Neural progenitor cell (in vitro differentiated cells): ENCODE data around the gene CCDC102B.

Experiments
- EZH2phosphoT487 ChIP-seq: fragments of 200-600 bp; sonication (generic); IDR thresholded peaks from 2 replicates; pipeline ENCODE4 v1.6.1; 2017; ENCODE audit warnings: antibody characterized with exemption
- TF ChIP-seq, protein P1 (sequence below): fragments of 200-600 bp; sonication (generic); IDR thresholded peaks from 2 replicates; pipeline ENCODE4 v1.5.1; 2017; ENCODE audit warnings: antibody characterized with exemption, mild to moderate bottlenecking

GRCh38 chr18:69000366-69000765 lies 202.5 kb downstream of the CCDC102B start:
- TF ChIP-seq, protein P1, sequence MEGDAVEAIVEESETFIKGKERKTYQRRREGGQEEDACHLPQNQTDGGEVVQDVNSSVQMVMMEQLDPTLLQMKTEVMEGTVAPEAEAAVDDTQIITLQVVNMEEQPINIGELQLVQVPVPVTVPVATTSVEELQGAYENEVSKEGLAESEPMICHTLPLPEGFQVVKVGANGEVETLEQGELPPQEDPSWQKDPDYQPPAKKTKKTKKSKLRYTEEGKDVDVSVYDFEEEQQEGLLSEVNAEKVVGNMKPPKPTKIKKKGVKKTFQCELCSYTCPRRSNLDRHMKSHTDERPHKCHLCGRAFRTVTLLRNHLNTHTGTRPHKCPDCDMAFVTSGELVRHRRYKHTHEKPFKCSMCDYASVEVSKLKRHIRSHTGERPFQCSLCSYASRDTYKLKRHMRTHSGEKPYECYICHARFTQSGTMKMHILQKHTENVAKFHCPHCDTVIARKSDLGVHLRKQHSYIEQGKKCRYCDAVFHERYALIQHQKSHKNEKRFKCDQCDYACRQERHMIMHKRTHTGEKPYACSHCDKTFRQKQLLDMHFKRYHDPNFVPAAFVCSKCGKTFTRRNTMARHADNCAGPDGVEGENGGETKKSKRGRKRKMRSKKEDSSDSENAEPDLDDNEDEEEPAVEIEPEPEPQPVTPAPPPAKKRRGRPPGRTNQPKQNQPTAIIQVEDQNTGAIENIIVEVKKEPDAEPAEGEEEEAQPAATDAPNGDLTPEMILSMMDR = no peak
- no peak for TF ChIP-seq EZH2phosphoT487
